ENCODE measurements around the gene FCER2. TPM values are rescaled to one million over a fixed set of nuclear protein-coding genes. Genes with fewer than 3 reads are reported as not detected.

Gene FCER2
- total RNA-seq, 1 experiment from 2014 or later: not detected

DNA sequence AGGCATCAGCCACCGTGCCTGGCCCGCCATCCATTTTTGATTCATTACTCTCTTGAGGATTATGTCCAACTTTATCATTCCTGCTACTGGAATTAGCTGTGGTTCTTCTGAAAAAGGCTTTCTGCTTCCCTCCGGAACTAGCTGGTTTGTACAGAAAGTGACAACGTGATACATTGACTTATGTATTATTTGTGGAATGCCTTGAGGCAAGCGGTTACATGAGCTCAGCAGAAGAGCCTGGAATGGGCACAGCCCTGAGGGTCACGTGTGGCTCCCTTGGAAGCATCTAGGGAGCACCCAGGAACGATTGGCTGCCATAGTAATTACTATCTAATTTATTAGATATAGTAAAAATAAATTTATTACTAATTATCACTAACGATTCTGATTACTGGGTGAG lies 47.5 kb downstream of the FCER2 start:
- H4K91ac ChIP-seq (ENCODE audit: insufficient read length, low read depth, low read length): no peak overlapping the region
- no CpG with 5 or more reads among the region's 8 CpGs for WGBS (ENCODE audit: extremely low coverage, insufficient read length, low lambda C conversion rate)
- H3T11ph ChIP-seq (ENCODE audit: low read length): no peak overlapping the region
- H3K9ac ChIP-seq (ENCODE audit: extremely low read depth, insufficient read length, low read length): no peak overlapping the region
- no peak overlapping the region for H2BK12ac ChIP-seq (ENCODE audit: insufficient read length, low read depth, low read length)
- Mint-ChIP-seq H3K4me1 (peaks cover 3 to 6% of the 10 kb centered on the region in 2 experiments), H3K4me3 (no peak overlapping the region), H3K36me3 (ENCODE audit: insufficient read depth in 1 of 3, low read depth in 3 of 3) (no peaks in the 10 kb centered on the region), H3K9me3 (peaks cover 0 to 3% of the 10 kb centered on the region in 2 experiments; a peak in 2 of 5 replicates), H3K27ac (no peak overlapping the region), H3K27me3 (ENCODE audit: low read depth) (peaks cover 89% of the 10 kb centered on the region)
- H3K27ac ChIP-seq (ENCODE audit: insufficient read length, low read depth, low read length): no peak overlapping the region
- no peak overlapping the region for H2BK5ac ChIP-seq (ENCODE audit: insufficient read length, low read length)
- no peak overlapping the region for H3K4ac ChIP-seq (ENCODE audit: low read depth, low read length)
- H4K8ac ChIP-seq (replicated peaks; ENCODE audit: insufficient read length, low read depth, low read length): no peak overlapping the region
- no peak overlapping the region for H3K18ac ChIP-seq (ENCODE audit: insufficient read length, low read depth, low read length)
- H3K56ac ChIP-seq (ENCODE audit: insufficient read length, low read depth, low read length): no peak overlapping the region
- H4K5ac ChIP-seq (ENCODE audit: insufficient read length, low read depth, low read length): no peak overlapping the region
- DNase-seq: no peak
- no peak overlapping the region for H2BK15ac ChIP-seq (ENCODE audit: low read depth, low read length)
- H2AK5ac ChIP-seq (ENCODE audit: insufficient read length, low read length): no peak overlapping the region
- no peak for TF ChIP-seq CTCF (conservative IDR thresholded peaks at IDR 0.05)
- H4K20me1 ChIP-seq (ENCODE audit: control insufficient read depth, insufficient read depth, insufficient read length): no peaks in the 10 kb centered on the region
- H3K23ac ChIP-seq (ENCODE audit: insufficient read length, low read depth, low read length): no peak overlapping the region
- no peaks in the 10 kb centered on the region for H3K4me1 ChIP-seq (ENCODE audit: insufficient read depth, low read length)
- no peak overlapping the region for H2BK120ac ChIP-seq (ENCODE audit: low read depth, low read length, poor library complexity, severe bottlenecking)
- H3K79me1 ChIP-seq (ENCODE audit: insufficient read depth, low read depth, low read length, poor library complexity, severe bottlenecking): no peaks in the 10 kb centered on the region
- no peak overlapping the region for H2BK20ac ChIP-seq (ENCODE audit: low read depth, low read length, poor library complexity, severe bottlenecking)
- no peaks in the 10 kb centered on the region for H3K9me3 ChIP-seq (ENCODE audit: control insufficient read depth, low read depth, low read length)
- H3K14ac ChIP-seq (ENCODE audit: insufficient read depth, low read length): no peak overlapping the region
- no peak overlapping the region for H2AFZ ChIP-seq (ENCODE audit: low read length)
- no peaks in the 10 kb centered on the region for H3K23me2 ChIP-seq (ENCODE audit: insufficient read length, low read depth, low read length, poor library complexity, severe bottlenecking)
- H3K79me2 ChIP-seq (ENCODE audit: insufficient read depth, low read length): no peaks in the 10 kb centered on the region
- peaks cover 4% of the 10 kb centered on the region; the same call in 1 of the 2 replicates for H3K27me3 ChIP-seq (ENCODE audit: insufficient read depth, low read length)
- no peak overlapping the region for H3K4me2 ChIP-seq (ENCODE audit: insufficient read depth, insufficient read length, low read length)
